ENCODE measurements around the gene MYMK. TPM values are rescaled to one million over a fixed set of nuclear protein-coding genes. Genes with fewer than 3 reads are reported as not detected.

MYMK gene
- total RNA-seq, 1 donor from 2014 or later, result not detected

DNA sequence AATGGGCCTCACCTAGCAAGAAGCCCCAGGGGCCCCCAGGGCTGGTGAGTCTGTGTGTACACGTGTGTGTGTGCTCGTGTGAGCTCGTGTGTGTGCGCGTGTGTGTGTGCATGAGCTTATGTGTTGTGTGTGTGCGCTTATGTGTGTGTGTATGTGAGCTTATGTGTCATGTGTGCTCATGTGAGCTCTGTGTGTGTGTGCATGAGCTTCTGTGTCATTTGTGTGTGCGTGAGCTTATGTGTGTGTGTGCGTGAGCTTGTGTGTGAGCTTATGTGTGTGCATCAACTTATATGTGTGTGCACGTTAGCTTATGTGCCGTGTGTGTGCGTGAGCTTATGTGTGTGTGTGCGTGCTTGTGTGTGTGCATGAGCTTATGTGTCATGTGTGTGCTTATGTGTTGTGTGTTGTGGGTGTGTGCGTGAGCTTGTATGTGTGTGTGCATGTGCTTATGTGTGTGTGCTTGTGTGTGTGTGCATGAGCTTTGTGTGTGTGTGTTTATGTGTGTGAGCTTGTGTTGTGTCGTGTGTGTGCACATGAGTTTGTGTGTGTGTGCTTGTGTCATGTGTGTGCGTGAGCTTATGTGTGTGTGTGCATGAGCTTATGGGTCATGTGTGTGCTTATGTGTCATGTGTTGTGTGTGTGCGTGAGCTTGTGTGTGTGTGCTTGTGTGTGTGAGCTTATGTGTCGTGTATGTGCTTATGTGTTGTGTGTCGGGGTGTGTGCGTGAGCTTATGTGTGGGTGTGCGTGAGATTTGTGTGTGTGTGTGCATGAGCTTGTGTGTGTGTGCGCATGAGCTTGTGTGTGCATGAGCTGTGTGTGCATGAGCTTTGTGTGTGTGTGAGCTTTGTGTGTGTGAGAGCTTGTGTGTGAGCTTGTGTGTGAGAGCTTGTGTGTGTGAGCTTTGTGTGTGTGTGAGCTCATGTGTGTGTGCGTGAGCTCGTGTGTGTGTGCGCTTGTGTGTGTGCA is 29.1 kb downstream of the MYMK start:
- Mint-ChIP-seq H3K9me3 (ENCODE audit: low read depth) (no peaks in the 10 kb centered on the region), H3K4me3 (ENCODE audit: low read depth) (no peak overlapping the region), H3K4me1 (ENCODE audit: low read depth) (no peaks in the 10 kb centered on the region), H3K27me3 (no peaks in the 10 kb centered on the region), H3K36me3 (ENCODE audit: insufficient read depth) (no peaks in the 10 kb centered on the region), H3K27ac (no peak overlapping the region)
- no peak for DNase-seq (ENCODE audit: low spot score, unreplicated experiment)
- TF ChIP-seq, protein P1, sequence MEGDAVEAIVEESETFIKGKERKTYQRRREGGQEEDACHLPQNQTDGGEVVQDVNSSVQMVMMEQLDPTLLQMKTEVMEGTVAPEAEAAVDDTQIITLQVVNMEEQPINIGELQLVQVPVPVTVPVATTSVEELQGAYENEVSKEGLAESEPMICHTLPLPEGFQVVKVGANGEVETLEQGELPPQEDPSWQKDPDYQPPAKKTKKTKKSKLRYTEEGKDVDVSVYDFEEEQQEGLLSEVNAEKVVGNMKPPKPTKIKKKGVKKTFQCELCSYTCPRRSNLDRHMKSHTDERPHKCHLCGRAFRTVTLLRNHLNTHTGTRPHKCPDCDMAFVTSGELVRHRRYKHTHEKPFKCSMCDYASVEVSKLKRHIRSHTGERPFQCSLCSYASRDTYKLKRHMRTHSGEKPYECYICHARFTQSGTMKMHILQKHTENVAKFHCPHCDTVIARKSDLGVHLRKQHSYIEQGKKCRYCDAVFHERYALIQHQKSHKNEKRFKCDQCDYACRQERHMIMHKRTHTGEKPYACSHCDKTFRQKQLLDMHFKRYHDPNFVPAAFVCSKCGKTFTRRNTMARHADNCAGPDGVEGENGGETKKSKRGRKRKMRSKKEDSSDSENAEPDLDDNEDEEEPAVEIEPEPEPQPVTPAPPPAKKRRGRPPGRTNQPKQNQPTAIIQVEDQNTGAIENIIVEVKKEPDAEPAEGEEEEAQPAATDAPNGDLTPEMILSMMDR (IDR thresholded peaks at IDR 0.05; ENCODE audit: unreplicated experiment), result no peak

DNA sequence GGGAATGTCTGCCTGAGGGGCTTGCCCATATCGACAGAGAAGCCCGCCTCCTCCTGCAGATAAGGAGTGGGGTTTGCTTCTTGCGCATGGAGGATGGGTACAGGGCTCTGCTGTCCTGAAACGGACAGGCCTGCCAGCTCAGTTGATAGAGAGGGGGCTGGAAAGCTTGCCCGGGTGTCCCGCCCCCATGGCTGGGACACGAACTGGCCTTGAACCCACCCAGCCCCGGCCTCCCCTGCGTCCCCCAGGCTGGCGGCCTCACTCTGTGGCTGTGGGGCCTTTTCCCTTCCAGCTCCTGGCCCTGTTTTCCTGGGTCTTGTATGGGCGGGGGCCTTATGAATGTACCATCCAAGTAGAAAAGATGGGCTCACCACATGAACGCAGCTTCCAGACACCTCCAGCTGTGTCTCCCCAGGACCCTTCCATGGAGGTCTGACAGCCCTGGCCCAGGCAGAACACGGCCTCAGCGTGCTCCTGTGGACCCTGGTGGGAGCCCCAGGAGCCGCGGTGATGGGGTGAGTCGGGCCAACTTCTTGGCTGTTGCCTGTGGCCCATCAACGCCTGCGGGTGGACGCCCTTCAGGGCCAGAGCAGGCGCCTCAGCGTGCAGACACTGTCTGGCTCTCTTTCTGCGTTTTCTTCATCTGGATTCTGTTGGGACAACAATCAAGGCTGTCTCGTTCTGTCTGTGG is 30.0 kb downstream of the MYMK start:
- Mint-ChIP-seq H3K36me3 (ENCODE audit: insufficient read depth) (no peaks in the 10 kb centered on the region), H3K4me3 (ENCODE audit: low read depth) (no peak overlapping the region), H3K27ac (no peak overlapping the region), H3K27me3 (peaks cover under 1% of the 10 kb centered on the region), H3K9me3 (ENCODE audit: low read depth) (no peaks in the 10 kb centered on the region), H3K4me1 (ENCODE audit: low read depth) (no peaks in the 10 kb centered on the region)
- DNase-seq (ENCODE audit: low spot score, unreplicated experiment), result no peak
- TF ChIP-seq, protein P1 (IDR thresholded peaks at IDR 0.05; ENCODE audit: unreplicated experiment), result no peak

DNA sequence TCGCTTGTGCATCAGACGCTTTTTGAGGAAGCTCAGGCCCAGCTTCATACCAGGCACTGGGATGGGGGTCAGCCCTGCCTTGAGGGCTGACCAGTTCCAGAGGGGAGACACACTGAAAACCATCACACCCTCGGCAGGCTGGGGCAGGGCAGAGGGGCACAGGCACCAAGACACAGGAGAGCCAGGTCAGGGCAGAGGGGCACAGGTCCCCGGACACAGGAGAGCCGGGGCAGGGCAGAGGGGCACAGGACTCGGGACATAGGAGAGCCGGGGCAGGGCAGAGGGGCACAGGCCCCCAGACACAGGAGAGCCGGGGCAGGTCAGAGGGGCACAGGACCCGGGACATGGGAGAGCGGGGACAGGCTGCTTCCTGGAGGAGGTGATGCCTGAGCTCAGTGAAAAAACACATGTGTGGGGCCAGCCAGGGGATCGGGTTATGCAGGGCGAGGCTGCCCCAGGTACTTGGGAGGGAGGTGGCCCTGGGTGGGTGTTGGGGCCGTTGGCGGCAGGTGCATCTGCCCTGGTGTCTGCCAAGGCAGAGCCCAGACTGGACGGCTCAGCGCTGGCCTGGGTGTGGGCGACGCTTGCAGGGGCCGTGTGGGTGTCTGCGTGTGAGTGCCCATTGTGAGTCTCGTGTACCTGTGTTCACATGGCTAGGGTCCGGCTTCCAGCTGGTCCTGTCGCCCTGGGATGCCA is 30.8 kb downstream of the MYMK start:
- Mint-ChIP-seq H3K27me3 (peaks cover 6% of the 10 kb centered on the region), H3K4me1 (ENCODE audit: low read depth) (no peaks in the 10 kb centered on the region), H3K27ac (no peak overlapping the region), H3K36me3 (ENCODE audit: insufficient read depth) (no peaks in the 10 kb centered on the region), H3K4me3 (ENCODE audit: low read depth) (no peak overlapping the region), H3K9me3 (ENCODE audit: low read depth) (no peaks in the 10 kb centered on the region)
- TF ChIP-seq, protein P1 (IDR thresholded peaks at IDR 0.05; ENCODE audit: unreplicated experiment), result no peak
- DNase-seq (ENCODE audit: low spot score, unreplicated experiment), result no peak

DNA sequence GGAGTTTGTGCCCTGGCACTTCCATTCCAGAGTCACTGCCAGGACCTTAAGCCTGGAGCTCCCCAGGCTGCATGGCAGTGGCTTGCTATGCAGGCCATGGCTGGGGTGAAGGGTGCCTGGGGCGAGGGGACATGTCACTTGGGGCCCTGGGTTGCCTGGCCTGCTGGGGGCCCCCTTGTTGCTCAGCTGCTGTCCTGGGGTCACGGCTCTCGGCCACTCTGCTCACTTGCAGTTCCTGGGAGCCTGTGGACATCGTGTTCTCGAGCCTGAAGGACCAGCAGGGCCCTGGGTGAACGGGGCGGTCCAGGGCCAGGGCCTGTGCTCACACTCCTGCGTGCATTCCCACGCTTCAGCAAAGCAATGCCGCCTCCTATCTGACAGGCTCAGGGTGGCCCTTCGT is 31.3 kb downstream of the MYMK start:
- DNase-seq (ENCODE audit: low spot score, unreplicated experiment), result no peak
- H3K36me3 Mint-ChIP-seq (ENCODE audit: insufficient read depth), result no peaks in the 10 kb centered on the region
- TF ChIP-seq, protein P1 (IDR thresholded peaks at IDR 0.05; ENCODE audit: unreplicated experiment), result no peak
- no peaks in the 10 kb centered on the region for H3K4me1 Mint-ChIP-seq (ENCODE audit: low read depth)
- H3K9me3 Mint-ChIP-seq (ENCODE audit: low read depth), result no peaks in the 10 kb centered on the region
- H3K27ac Mint-ChIP-seq, result no peak overlapping the region
- no peak overlapping the region for H3K4me3 Mint-ChIP-seq (ENCODE audit: low read depth)
- peaks cover 6% of the 10 kb centered on the region for H3K27me3 Mint-ChIP-seq
